ENCODE measurements around the gene AMBRA1.

AMBRA1 gene

GRCh38 chr11:46397526-46397925 is 196.3 kb downstream of the AMBRA1 start:
- no peak for DNase-seq (ENCODE audit: low spot score)

DNA sequence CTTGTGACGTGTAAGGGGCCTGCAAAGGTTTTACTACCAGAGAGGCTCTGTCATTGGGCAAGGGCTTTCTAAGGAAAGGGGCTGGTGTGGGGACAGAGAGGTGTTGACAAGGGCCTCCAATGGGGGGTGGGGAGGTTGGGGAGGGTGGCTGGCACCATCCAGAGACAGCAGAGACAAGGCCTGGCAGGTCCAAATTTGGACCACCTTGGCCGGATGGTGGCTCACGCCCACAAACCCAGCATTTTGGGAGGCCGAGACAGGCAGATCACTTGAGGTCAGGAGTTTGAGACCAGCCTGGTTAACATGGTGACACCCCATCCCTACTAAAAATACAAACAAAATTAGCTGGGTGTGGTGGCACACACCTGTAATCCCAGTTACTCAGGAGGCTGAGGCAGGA is 200.1 kb downstream of the AMBRA1 start:
- DNase-seq (ENCODE audit: low spot score), result no peak

- DNase-seq (ENCODE audit: low spot score), result no peak
Observed at GRCh38 chr11:46393231-46393616, 200.6 kb downstream of the AMBRA1 start.

DNA sequence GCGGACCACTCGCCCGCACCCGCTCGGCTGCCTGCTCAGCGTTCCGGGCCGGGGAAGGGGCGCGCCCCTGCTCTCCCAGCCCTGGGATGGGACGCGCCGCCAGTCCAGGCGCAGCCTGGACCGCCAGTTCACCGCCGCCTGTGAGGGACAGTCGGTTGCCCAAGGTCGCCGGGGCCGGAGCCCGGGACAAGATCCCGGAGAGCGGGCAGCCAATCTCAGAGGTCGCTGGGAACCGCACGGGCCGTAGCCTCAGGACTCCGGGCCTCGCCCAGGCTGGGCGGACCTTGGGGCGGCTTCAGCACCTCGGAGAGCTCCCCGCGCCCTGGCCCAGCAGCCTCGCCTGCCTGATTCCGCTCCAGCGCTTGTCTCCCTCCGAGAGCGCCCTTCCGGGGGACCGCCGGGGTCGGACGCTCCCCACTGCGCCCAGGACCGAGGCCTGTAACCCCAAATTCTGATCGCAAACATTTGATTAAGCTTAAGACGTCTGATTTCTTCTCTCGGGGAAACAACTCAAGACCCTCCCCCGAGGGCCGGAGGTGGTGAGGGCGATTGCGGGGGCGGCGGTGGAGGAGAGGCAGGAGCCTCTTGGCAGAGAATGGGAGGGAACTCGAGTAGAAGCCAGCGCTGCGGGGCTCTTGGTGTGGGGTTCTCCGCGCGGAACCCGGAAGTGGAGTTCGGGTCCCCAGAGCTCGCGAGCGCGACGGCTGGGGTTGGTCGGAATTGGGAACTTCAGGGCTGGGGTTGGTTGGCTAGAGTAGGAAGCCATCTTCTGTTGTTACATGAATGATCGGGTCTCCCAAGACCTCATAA is 201.2 kb downstream of the AMBRA1 start:
- peak; percentile 56 for DNase-seq (ENCODE audit: low spot score)

DNA sequence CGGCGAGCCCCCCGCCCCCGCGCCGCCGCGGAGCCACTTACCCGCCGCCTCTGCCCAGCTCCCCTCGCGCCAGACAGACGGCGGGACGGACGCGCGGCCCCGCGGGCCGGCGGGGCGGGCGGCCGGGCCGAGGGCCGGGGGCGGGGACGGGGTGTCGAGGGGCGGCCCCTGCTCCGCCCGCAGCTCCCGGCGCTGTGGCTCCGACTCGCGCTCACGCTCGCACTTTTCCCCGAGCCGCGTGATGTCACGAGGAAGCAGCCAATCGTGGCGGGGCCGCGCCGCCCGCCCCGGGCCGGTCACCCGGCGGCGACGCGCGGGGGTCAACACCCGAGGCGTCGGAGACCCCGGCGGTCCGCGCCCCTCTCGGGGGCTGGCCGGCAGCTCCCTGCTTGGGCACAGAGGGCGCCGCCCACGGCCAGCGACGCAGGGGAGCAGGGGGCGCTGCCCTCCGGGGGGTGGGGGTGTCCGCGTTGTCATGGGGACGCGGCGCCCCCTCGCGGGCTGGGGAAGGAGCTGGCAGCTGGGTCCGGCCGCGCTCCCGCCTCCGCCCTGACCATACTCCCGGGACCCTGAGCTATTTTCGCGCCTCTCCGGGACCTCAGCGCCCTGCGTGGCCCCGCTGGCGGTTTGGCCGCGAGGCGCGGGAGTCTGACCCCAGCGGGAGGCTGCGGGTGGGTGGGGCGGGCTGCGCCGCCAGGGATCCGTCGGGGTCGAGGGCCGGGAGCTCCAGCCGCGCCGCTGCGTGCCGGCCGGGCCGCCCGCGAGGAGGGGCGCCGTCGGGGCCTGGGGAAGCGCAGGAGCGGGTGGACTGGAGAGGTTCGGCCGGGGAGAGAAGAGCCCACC is 202.0 kb downstream of the AMBRA1 start, which contains the start of gene CHRM4:
TSS of gene CHRM4 (minus strand) at position 199 of the 843 bp plus-strand sequence. CDS start 5,219 bp downstream, outside the sequence.
- no peak for DNase-seq (ENCODE audit: low spot score)

GRCh38 chr11:46391186-46391577 is 202.6 kb downstream of the AMBRA1 start:
- DNase-seq (ENCODE audit: low spot score), result no peak

GRCh38 chr11:46390331-46391171 is 203.3 kb downstream of the AMBRA1 start:
- DNase-seq (ENCODE audit: low spot score), result no peak

- peak; percentile 23 for DNase-seq (ENCODE audit: low spot score)
Observed at GRCh38 chr11:46389450-46390330, 204.1 kb downstream of the AMBRA1 start.

- no peak for DNase-seq (ENCODE audit: low spot score)
Observed at GRCh38 chr11:46388619-46389449, 205.0 kb downstream of the AMBRA1 start.

- DNase-seq (ENCODE audit: low spot score), result no peak
Observed at GRCh38 chr11:46387919-46388618, 205.8 kb downstream of the AMBRA1 start.

- no peak for DNase-seq (ENCODE audit: low spot score)
Observed at GRCh38 chr11:46387456-46387855, 206.4 kb downstream of the AMBRA1 start.

DNA sequence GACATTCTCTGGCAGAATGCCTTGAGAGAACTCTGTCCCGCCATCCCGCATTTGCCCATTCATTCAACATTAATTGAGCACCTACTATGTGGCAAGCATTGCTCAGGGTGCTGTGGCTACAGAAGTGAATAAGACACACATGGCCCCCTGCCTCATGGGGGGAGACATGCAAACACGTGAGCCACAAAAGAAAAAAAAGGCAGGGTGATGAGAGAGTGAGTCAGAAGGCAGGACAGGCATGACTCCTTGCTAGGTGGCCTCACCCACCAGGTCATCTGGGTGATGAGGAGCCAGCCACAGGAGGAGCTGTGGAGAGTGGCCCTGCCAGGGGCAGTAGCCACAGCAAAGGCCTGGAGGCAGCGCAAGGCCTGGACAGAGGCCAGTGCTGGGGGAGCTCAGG is 207.1 kb downstream of the AMBRA1 start:
- no peak for DNase-seq (ENCODE audit: low spot score)

DNA sequence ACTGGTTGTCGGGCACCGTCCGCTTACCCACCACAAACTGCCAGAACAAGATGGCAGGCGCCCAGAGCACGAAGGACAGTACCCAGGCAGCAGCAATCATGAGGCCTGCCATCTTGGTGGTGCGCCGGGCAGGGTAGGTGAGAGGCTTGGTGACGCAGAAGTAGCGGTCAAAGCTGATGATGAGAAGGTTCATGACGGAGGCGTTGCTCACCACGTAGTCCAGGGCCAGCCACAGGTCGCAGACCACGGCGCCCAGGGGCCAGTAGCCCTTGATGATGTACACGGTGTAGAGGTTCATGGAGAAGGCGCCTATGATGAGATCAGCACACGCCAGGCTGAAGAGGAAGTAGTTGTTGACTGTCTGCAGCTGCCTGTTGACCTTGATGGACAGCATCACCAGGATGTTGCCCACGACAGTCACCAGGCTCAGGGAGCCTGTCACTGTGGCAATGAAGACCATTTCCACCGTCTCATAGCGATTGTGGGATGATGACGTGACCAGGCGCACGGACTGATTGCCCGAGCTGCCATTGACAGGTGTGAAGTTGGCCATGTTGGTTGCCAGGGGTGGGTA is 207.7 kb downstream of the AMBRA1 start:
- DNase-seq (ENCODE audit: low spot score), result no peak

DNA sequence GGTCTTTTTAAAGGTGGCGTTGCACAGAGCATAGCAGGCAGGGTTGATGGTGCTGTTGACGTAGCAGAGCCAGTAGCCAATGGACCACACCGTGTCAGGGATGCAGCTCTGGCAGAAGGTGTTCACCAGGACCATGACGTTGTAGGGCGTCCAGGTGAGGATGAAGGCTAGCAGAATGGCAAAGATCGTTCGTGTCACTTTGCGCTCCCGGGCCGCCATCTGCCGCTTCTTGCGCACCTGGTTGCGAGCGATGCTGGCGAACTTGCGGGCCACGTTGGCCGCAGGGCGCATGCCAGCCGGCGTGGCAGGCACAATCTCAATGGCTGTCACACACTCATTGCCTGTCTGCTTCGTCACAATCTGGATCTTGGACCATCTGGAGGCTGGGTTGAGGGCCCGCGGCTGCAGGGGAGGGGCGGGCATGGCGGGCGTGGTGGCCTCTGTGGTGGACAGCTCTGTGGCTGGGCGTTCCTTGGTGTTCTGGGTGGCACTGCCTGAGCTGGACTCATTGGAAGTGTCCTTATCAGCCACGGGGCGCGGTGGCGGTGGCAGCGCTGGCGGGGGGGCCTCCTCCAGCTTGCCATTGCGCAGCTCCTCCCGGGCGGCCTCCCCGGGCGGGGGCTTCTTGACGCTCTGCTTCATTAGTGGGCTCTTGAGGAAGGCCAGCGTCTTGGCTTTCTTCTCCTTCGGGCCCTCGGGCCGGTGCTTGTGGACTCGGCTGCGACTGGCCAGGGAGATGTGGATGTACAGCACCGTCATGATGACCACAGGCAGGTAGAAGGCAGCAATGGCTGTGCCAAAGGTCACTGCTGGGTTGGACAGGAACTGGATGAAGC is 208.4 kb downstream of the AMBRA1 start:
- no peak for DNase-seq (ENCODE audit: low spot score)

GRCh38 chr11:46383974-46384701 is 209.7 kb downstream of the AMBRA1 start:
- DNase-seq (ENCODE audit: low spot score), result no peak

DNA sequence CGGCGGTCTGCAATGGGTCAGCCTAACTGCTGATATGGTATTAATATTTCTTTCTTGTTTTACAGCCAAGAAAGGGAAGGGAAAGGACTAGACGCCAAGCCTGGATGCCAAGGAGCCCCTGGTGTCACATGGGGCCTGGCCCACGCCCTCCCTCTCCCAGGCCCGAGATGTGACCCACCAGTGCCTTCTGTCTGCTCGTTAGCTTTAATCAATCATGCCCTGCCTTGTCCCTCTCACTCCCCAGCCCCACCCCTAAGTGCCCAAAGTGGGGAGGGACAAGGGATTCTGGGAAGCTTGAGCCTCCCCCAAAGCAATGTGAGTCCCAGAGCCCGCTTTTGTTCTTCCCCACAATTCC is 210.4 kb downstream of the AMBRA1 start:
- no peak for DNase-seq (ENCODE audit: low spot score)

GRCh38 chr11:46382646-46383403 is 211.0 kb downstream of the AMBRA1 start:
- DNase-seq (ENCODE audit: low spot score), result no peak

Measured in hematopoietic multipotent progenitor cell treated with erythropoietin and hydrocortisone succinate and interleukin-3 and kit ligand, for 17 days (in vitro differentiated cells).